A673 (cell line): ENCODE results near the gene PMM2.

Experiments used
- EZH2 ChIP-seq: fragments of 200-600 bp; sonication (generic); IDR thresholded peaks from 2 replicates; pipeline ENCODE4 v1.6.1; 2017; ENCODE audit warnings: borderline replicate concordance, low read depth, mild to moderate bottlenecking, mixed read lengths, antibody characterized with exemption, low read length; ENCODE audit not compliant: poor library complexity, severe bottlenecking
- TF ChIP-seq, protein P1 (sequence below): fragments of 300-800, 200-600 bp; sonication (generic); conservative IDR thresholded peaks from 2 replicates; pipeline ENCODE4 v1.5.1; 2017; ENCODE audit warnings: low read depth, mild to moderate bottlenecking, antibody characterized with exemption, low read length, moderate library complexity, mixed read lengths

DNA sequence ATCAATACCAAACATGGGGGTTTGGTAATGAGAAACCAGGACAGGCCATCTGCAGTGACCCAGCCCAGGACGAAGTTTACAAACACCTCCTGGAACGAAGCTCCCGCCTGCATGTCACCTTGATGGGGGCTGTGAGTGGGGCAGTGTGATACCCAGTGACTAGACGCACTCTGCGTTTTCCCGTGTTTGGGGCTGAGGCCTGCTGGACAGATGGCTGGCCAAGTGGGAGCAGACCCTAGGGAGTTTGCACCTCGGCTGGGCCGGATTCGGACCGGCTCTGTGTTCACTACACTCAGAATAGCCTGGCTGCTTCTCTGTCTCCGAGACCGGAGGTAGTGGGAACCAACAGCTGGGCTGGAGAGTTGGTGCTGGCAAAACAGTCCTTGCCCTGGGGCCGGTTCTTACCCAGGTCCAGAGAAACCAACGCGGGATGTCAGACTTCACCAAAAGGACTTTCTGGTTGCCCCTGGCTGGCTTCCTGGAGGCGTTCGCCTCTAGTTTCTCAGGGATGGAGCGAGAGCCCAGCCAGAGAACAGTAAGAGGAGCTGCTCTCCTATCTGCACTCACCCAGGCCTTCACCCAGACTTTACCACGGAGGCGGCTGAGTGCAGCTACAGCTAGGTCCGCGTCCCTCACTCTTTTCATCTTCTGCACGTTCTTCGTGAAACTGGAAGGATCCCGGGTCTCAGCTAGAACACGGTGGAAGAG is 50.7 kb downstream of the PMM2 start:
- TF ChIP-seq, protein P1, sequence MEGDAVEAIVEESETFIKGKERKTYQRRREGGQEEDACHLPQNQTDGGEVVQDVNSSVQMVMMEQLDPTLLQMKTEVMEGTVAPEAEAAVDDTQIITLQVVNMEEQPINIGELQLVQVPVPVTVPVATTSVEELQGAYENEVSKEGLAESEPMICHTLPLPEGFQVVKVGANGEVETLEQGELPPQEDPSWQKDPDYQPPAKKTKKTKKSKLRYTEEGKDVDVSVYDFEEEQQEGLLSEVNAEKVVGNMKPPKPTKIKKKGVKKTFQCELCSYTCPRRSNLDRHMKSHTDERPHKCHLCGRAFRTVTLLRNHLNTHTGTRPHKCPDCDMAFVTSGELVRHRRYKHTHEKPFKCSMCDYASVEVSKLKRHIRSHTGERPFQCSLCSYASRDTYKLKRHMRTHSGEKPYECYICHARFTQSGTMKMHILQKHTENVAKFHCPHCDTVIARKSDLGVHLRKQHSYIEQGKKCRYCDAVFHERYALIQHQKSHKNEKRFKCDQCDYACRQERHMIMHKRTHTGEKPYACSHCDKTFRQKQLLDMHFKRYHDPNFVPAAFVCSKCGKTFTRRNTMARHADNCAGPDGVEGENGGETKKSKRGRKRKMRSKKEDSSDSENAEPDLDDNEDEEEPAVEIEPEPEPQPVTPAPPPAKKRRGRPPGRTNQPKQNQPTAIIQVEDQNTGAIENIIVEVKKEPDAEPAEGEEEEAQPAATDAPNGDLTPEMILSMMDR: no peak
- no peak for TF ChIP-seq EZH2
